Nucleus accumbens (tissue), 56 donors: ENCODE data around the gene GPR107.

ENCODE experiments used
- DNase-seq, 56 donors: peaks; one replicate each; lab custom pipeline; 2025; lab: John Stamatoyannopoulos, UW

The GPR107 gene

GRCh38 chr9:130128251-130128650 lies 74.5 kb downstream of the GPR107 start:
- no peak for DNase-seq

- DNase-seq = peak in 11 of 56 donors; percentile 20 to 50 (median 31)
Measured at GRCh38 chr9:130128733-130129431, 75.2 kb downstream of the GPR107 start.

- DNase-seq = peak in 3 of 56 donors; percentile 7 to 24 (median 18)
Measured at GRCh38 chr9:130129432-130130061, 75.8 kb downstream of the GPR107 start.

- DNase-seq = no peak
Measured at GRCh38 chr9:130132746-130133145, 79.0 kb downstream of the GPR107 start.

GRCh38 chr9:130137081-130137640 lies 83.5 kb downstream of the GPR107 start:
- DNase-seq = no peak

- DNase-seq = no peak
Measured at GRCh38 chr9:130137641-130138081, 84.0 kb downstream of the GPR107 start.

GRCh38 chr9:130138171-130138653 lies 84.5 kb downstream of the GPR107 start:
- DNase-seq = peak in 4 of 56 donors; percentile 6 to 44 (median 26)

- DNase-seq = peak in 17 of 56 donors; percentile 4 to 51 (median 22)
Measured at GRCh38 chr9:130138791-130139190, 85.1 kb downstream of the GPR107 start.

GRCh38 chr9:130139251-130139650 lies 85.5 kb downstream of the GPR107 start:
- DNase-seq = no peak

- DNase-seq = peak in 5 of 56 donors; percentile 20 to 57 (median 30)
Measured at GRCh38 chr9:130140706-130141105, 87.0 kb downstream of the GPR107 start.

GRCh38 chr9:130142056-130142455 lies 88.3 kb downstream of the GPR107 start:
- DNase-seq = no peak

- DNase-seq = peak in 3 of 56 donors; percentile 3 to 13 (median 11)
Measured at GRCh38 chr9:130142641-130143040, 88.9 kb downstream of the GPR107 start.

- DNase-seq = peak in 1 of 56 donors; percentile 23
Measured at GRCh38 chr9:130143279-130143893, 89.7 kb downstream of the GPR107 start.

GRCh38 chr9:130143958-130144366 lies 90.3 kb downstream of the GPR107 start:
- DNase-seq = peak in 2 of 56 donors; percentile 8 to 19

- no peak for DNase-seq
Measured at GRCh38 chr9:130144703-130145102, 91.0 kb downstream of the GPR107 start.

GRCh38 chr9:130145658-130146057 lies 92.0 kb downstream of the GPR107 start:
- DNase-seq = no peak

GRCh38 chr9:130147198-130147597 lies 93.5 kb downstream of the GPR107 start:
- DNase-seq = no peak

- no peak for DNase-seq
Measured at GRCh38 chr9:130147910-130148309, 94.2 kb downstream of the GPR107 start.

GRCh38 chr9:130149031-130149430 lies 95.3 kb downstream of the GPR107 start:
- DNase-seq = no peak

- no peak for DNase-seq
Measured at GRCh38 chr9:130149654-130150286, 96.1 kb downstream of the GPR107 start.
